HEK293 (cell line): ENCODE data around the gene DLX5.

ENCODE experiments used
- CTCF ChIA-PET: fragments of 350-600 bp; formaldehyde crosslinking; extraction: SDS; loops from one replicate; lab custom pipeline; 2021; ENCODE audit warnings: antibody characterized with exemption; lab: Yijun Ruan, JAX
- POLR2A ChIA-PET: fragments of 300-600 bp; formaldehyde crosslinking; extraction: SDS; loops from one replicate; lab custom pipeline; 2020; ENCODE audit warnings: antibody characterized with exemption, inconsistent platforms; lab: Yijun Ruan, JAX
- H3K27ac ChIP-seq: fragments of 200-500 bp; sonication (Bioruptor generic); 2 replicates; pipeline ENCODE4 v1.5.1; 2014; ENCODE audit warnings: low read depth, low read length, control low read depth, inconsistent platforms; ENCODE audit errors: extremely low read depth
- H3K36me3 ChIP-seq, 2 experiments: fragments of 200-500 bp in 1 of 2; sonication (Bioruptor generic) in 1 of 2; 1 replicate in 1 of 2; 2 replicates in 1 of 2; pipeline ENCODE4 v1.5.1; 2014 to 2017; ENCODE audit warnings: inconsistent platforms in 2 of 2, low read length in 2 of 2; ENCODE audit not compliant: control insufficient read depth in 2 of 2, insufficient read depth in 1 of 2
- H3K4me1 ChIP-seq: fragments of 200-500 bp; sonication (Bioruptor generic); 2 replicates; pipeline ENCODE4 v1.5.1; 2014; ENCODE audit warnings: mild to moderate bottlenecking, low read length, inconsistent platforms; ENCODE audit not compliant: control insufficient read depth, insufficient read depth
- H3K4me3 ChIP-seq: 2 replicates; pipeline ENCODE4 v1.5.1; 2011; ENCODE audit warnings: low read depth, mild to moderate bottlenecking, control low read depth, low read length, moderate library complexity
- H3K9me3 ChIP-seq: fragments of 200-500 bp; sonication (Bioruptor generic); 2 replicates; pipeline ENCODE4 v1.5.1; 2014; ENCODE audit warnings: low read depth, low read length, inconsistent platforms; ENCODE audit not compliant: control insufficient read depth, insufficient read depth
- GLIS1 ChIP-seq: fragments of 450-650 bp; formaldehyde crosslinking; IDR thresholded peaks from 2 replicates; pipeline ENCODE4 v1.5.1; 2016; ENCODE audit warnings: missing biosample characterization, missing genetic modification characterization
- SP7 ChIP-seq: fragments of 450-650 bp; formaldehyde crosslinking; IDR thresholded peaks from 2 replicates; pipeline ENCODE4 v1.5.1; 2016; ENCODE audit warnings: missing biosample characterization, missing genetic modification characterization
- YY2 ChIP-seq: fragments of 450-650 bp; formaldehyde crosslinking; IDR thresholded peaks from 2 replicates; pipeline ENCODE4 v1.5.1; 2016; ENCODE audit warnings: missing biosample characterization, missing genetic modification characterization
- ZBTB11 ChIP-seq: fragments of 450-650 bp; formaldehyde crosslinking; conservative IDR thresholded peaks from 2 replicates; pipeline ENCODE4 v1.5.1; 2016; ENCODE audit warnings: low read depth, missing biosample characterization, missing genetic modification characterization
- ZNF10 ChIP-seq: fragments of 450-650 bp; formaldehyde crosslinking; IDR thresholded peaks from 2 replicates; pipeline ENCODE4 v1.5.1; 2017; ENCODE audit warnings: missing biosample characterization, missing genetic modification characterization
- ZNF366 ChIP-seq: fragments of 450-650 bp; formaldehyde crosslinking; conservative IDR thresholded peaks from 2 replicates; pipeline ENCODE4 v1.5.1; 2016; ENCODE audit warnings: missing biosample characterization, missing genetic modification characterization
- ZNF37A ChIP-seq: fragments of 450-650 bp; IDR thresholded peaks from 2 replicates; pipeline ENCODE4 v1.5.1; 2018; ENCODE audit warnings: missing biosample characterization, missing genetic modification characterization
- ZNF404 ChIP-seq: fragments of 450-650 bp; formaldehyde crosslinking; IDR thresholded peaks from 2 replicates; pipeline ENCODE4 v1.5.1; 2017; ENCODE audit warnings: missing biosample characterization, missing genetic modification characterization
- ZNF623 ChIP-seq: fragments of 450-650 bp; formaldehyde crosslinking; IDR thresholded peaks from 2 replicates; pipeline ENCODE4 v1.5.1; 2016; ENCODE audit warnings: missing biosample characterization, missing genetic modification characterization
- ZNF701 ChIP-seq: fragments of 450-650 bp; formaldehyde crosslinking; IDR thresholded peaks from 2 replicates; pipeline ENCODE4 v1.5.1; 2016; ENCODE audit warnings: missing biosample characterization, missing genetic modification characterization
- ZNF768 ChIP-seq: fragments of 450-650 bp; formaldehyde crosslinking; IDR thresholded peaks from 2 replicates; pipeline ENCODE4 v1.5.1; 2018; ENCODE audit warnings: missing biosample characterization, mild to moderate bottlenecking, missing genetic modification characterization
- ZSCAN4 ChIP-seq: fragments of 450-650 bp; formaldehyde crosslinking; IDR thresholded peaks from 2 replicates; pipeline ENCODE4 v1.5.1; 2017; ENCODE audit warnings: missing biosample characterization, missing genetic modification characterization
- TF ChIP-seq, protein P1 (sequence below): fragments of 450-650 bp; formaldehyde crosslinking; IDR thresholded peaks from 2 replicates; pipeline ENCODE4 v1.5.1; 2016; ENCODE audit warnings: missing biosample characterization, missing genetic modification characterization, low read depth

Gene DLX5

GRCh38 chr7:97014145-97014750 lies 10.4 kb downstream of the DLX5 start:
- H3K4me1 ChIP-seq = peaks cover 8% of the 10 kb centered on the region; the same call in 1 of the 2 replicates
- H3K27ac ChIP-seq = no peak overlapping the region
- H3K36me3 ChIP-seq = peaks cover 11 to 19% of the 10 kb centered on the region in 2 experiments
- ChIA-PET CTCF (interaction anchor here (0.6 to 2.6 kb wide), 4 partner anchors 13 to 896 kb away, joined by 3 to 6 read pairs (median 4); no protein-coding TSS in a partner anchor), POLR2A (interaction anchor here (0.7 to 1.3 kb wide), 2 partner anchors 9 to 702 kb away, joined by 4 to 5 read pairs; no protein-coding TSS in a partner anchor)
- H3K4me3 ChIP-seq = no peak overlapping the region
- no peaks in the 10 kb centered on the region for H3K9me3 ChIP-seq
- TF ChIP-seq ZBTB11 (tag by site-specific recombination) (no peak), ZSCAN4 (tag by site-specific recombination) (no peak), ZNF10 (no peak), ZNF768 (tag by site-specific recombination) (no peak), ZNF366 (tag by site-specific recombination) (no peak), ZNF701 (tag by site-specific recombination) (no peak), YY2 (tag by site-specific recombination) (no peak), ZNF623 (tag by site-specific recombination) (no peak), GLIS1 (tag by site-specific recombination) (no peak), ZNF37A (tag by site-specific recombination) (no peak)
- TF ChIP-seq, protein P1, sequence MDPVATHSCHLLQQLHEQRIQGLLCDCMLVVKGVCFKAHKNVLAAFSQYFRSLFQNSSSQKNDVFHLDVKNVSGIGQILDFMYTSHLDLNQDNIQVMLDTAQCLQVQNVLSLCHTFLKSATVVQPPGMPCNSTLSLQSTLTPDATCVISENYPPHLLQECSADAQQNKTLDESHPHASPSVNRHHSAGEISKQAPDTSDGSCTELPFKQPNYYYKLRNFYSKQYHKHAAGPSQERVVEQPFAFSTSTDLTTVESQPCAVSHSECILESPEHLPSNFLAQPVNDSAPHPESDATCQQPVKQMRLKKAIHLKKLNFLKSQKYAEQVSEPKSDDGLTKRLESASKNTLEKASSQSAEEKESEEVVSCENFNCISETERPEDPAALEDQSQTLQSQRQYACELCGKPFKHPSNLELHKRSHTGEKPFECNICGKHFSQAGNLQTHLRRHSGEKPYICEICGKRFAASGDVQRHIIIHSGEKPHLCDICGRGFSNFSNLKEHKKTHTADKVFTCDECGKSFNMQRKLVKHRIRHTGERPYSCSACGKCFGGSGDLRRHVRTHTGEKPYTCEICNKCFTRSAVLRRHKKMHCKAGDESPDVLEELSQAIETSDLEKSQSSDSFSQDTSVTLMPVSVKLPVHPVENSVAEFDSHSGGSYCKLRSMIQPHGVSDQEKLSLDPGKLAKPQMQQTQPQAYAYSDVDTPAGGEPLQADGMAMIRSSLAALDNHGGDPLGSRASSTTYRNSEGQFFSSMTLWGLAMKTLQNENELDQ (tag by site-specific recombination) = no peak

- ChIA-PET CTCF (interaction anchor here (0.7 to 2.6 kb wide), 2 partner anchors 13 to 549 kb away, joined by 5 to 6 read pairs; no protein-coding TSS in a partner anchor), POLR2A (interaction anchor here (0.7 kb wide), 1 partner anchor 702 kb away, joined by 5 read pairs; no protein-coding TSS in a partner anchor)
- Histone ChIP-seq H3K4me3 (no peak overlapping the region), H3K9me3 (no peaks in the 10 kb centered on the region), H3K36me3 (peaks cover 12 to 19% of the 10 kb centered on the region in 2 experiments), H3K27ac (no peak overlapping the region), H3K4me1 (peaks cover 8% of the 10 kb centered on the region; the same call in 1 of the 2 replicates)
- no peak for TF ChIP-seq SP7 (tag by site-specific recombination)
These were observed 10.8 kb downstream of the DLX5 start for GRCh38 chr7:97013845-97014134.

DNA sequence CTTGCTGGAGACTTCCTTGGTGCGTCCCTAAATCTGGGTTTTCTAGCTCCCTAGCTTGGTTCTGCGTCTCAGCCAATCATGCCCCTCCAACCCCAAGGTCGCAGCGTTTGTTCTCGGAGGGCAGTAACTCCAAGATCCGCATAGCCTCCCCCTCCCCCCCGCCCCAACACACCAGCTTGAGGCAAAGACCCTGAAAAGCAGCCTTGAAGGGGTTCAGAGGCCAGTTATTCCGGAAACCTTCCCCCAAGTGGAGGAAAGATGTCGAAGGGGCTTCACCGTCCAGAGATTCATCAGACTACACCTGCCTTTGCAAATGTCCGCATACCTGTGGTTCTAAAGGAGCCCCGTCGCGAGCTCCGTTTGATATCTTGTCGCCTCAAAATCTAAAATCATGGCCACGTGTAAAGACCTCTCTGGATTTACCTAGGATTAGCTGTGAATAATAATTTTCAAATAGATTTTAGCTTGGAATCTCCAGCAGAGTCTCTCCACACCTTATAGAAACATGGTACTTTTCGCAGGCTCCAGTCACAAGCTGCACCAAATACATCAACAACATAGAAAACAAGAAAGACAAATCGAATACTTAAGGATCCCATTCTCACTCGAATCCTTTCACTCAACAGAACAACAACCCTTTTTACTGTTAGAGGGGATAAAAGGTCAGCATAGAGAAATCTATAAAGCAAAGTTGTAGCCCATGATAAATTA lies 11.3 kb downstream of the DLX5 start:
- no peak overlapping the region for H3K27ac ChIP-seq
- CTCF ChIA-PET = interaction anchor here (0.7 to 2.6 kb wide), 3 partner anchors 14 to 918 kb away, joined by 3 to 6 read pairs (median 5); no protein-coding TSS in a partner anchor
- POLR2A ChIA-PET = interaction anchor here (0.7 kb wide), 1 partner anchor 702 kb away, joined by 5 read pairs; no protein-coding TSS in a partner anchor

More for the DNA sequence above, 11.3 kb downstream of the DLX5 start:
- no peak for TF ChIP-seq ZNF404 (tag by site-specific recombination)
- no peaks in the 10 kb centered on the region for H3K9me3 ChIP-seq
- peaks cover 15 to 22% of the 10 kb centered on the region in 2 experiments for H3K36me3 ChIP-seq
- H3K4me3 ChIP-seq = no peak overlapping the region
- peaks cover 8% of the 10 kb centered on the region for H3K4me1 ChIP-seq
